NCI-H2196 (cell line): Measurements from ENCODE around the gene ACTN1.
A peak's percentile ranks its signal among the peaks of the same experiment; 100 is the strongest.

ENCODE experiments used
- DNase-seq: peaks from one replicate; lab custom pipeline; 2025; ENCODE audit not compliant: unreplicated experiment; lab: John Stamatoyannopoulos, UW

The ACTN1 gene

DNA sequence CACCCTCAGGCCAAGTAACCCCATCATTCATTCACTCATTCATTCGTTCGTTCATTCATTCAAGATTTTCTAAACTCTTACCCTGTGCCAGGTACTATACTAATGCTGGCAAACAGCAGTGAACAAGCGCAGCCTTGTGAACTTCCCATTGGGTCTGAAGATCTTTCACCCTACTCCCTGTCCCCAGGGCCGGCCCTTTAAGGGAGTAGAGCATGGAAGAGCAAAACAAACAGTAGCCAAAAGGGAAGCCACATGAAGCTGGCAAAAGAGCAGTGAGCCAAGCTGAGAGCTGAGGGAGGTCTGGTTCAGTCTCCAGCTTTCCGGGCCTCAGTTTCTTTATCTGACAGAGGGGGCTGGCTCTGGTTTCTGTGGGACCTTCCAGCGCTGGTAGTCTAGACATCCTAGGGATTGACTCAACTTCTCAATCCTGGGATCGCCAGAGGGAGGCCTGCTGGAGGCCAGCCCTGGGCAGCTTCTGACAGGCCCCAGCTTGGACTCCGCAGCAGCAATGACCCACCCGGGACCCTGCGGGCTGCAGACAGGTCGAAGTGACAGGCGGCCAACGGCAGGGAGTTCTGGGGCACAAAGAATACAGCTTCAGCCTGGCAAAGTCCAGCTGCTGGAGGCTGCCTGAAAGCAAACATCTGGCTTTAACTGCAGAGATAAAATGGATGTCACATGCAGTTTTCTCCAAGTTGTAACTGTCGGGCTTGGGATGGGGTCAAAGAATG is 27.1 kb downstream of the ACTN1 start:
- DNase-seq, result no peak

GRCh38 chr14:68951035-68951797 is 27.9 kb downstream of the ACTN1 start:
- no peak for DNase-seq

GRCh38 chr14:68950111-68950510 is 29.0 kb downstream of the ACTN1 start:
- no peak for DNase-seq

- no peak for DNase-seq
These were observed 29.5 kb downstream of the ACTN1 start for GRCh38 chr14:68949601-68949965.

- DNase-seq, result no peak
These were observed 30.2 kb downstream of the ACTN1 start for GRCh38 chr14:68948686-68949600.

GRCh38 chr14:68947802-68948201 is 31.3 kb downstream of the ACTN1 start:
- DNase-seq, result no peak

DNA sequence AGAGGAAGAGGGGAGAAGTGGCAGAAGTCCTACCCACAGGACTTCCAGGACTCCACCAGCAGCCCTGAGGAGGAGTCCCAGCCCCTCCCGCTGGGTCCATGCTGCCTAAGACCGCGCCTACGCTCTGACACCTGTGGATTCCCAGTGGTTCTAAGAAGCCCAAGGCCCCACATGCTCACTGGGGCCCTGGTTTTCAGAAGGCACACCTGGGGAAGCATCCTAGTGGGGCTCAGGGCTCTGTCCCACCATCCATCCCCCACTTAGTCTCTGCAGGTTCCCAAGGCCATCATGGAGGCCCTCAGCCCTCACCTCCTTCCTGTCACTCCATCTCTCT is 32.6 kb downstream of the ACTN1 start:
- no peak for DNase-seq

DNA sequence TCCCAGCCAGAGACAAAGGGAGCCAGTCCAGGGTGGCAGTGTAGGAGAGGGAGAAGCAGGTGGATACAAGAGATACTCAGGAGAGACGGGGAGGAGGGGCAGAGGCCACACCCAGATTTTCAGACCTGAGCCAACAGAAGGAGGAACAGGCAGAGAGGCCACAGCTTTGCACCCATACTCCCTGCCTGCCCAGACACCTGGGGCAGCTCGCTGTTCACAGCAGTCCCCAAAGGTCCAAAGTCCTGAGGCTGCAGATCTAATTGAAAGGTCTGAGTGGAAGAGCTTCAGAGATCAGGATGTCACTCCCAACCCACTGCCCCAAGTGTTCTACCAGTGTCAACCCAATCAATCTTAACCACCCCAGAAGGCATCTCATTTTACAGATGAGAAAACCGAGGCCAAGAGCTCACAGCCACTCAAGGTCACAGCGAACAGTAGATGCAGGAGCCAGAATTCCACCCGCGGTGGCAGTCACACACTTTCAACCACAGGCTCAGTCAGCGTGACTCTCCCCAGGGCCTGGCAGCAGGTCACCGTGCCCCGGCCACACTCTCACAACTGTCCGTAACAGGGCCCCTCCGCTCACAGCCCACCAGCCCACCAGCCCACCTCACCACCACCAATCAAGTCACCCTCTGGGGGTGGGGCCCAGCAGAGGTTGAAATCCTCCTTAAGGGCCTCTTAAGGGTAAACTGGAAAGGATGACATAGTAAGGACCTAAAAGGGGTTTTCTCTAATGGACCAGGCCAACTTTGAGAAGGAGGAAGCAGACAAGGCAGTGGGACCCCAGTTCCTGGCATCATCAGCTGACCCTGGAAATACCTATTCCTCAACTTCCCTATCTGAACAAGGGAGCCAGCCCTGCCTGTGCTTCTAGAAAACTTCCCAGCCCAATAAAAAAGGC is 33.3 kb downstream of the ACTN1 start:
- DNase-seq, result no peak

DNA sequence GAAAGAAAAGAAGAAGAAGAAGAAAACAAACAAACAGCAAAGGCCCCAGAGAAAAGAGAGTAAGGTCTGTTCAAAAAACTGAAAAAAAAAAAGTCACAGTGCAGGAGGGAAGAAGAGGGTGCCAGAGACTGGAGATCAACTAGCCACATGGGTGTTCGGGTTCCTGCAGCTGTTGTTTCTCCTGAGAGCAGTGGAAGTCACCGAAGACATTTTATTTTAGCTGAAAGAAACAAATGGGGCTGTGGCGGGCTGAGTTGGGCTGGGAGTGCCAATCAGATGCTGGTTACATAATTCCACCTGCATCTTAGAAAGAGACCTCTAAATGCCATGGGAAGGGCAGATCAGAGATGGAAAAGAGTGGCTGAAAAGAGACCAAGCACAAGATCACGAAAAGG is 33.9 kb downstream of the ACTN1 start:
- DNase-seq, result no peak

GRCh38 chr14:68944162-68944561 is 34.9 kb downstream of the ACTN1 start:
- no peak for DNase-seq

DNA sequence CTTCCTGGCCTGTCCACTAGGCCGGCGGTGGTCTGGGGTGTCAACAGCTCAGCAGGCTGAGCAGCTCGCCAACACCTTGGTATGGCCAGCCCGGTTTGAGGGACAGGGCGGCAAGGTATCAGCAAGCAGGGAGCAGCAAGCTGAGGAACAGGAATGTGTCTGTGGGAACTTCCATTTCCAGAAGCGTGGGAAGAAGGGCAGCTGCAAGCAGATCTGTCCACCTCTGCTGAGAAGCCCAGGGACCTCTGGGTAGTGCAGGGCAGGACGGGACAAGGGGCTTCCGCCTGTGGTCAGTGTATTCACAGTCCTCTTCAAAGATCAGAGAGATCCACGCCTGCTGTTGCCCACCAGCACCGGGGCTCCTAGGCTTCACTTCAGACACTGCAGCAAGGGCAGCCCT is 36.0 kb downstream of the ACTN1 start:
- DNase-seq, result no peak

GRCh38 chr14:68942296-68943035 is 36.6 kb downstream of the ACTN1 start:
- no peak for DNase-seq

DNA sequence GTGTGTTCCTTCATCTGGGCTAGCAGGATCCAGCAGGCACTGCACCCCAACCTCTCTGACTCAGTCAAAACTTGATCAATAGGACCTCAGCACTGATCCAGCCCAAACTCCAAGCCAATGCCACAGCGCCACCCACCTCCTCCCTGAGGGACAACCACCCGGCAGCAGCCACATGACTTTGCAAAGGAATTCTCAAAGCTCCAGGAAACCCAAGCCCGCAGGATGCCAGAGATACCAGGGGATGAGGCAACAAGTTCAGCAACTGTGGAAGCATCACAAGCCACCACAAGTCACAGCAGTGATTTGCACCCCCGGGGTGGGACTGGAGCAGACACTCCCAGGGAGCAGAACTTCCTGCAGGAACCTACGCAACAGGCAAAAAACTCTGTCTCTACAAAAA is 37.3 kb downstream of the ACTN1 start:
- DNase-seq, result no peak

- no peak for DNase-seq
These were observed 38.4 kb downstream of the ACTN1 start for GRCh38 chr14:68940614-68941185.

GRCh38 chr14:68939893-68940613 is 39.0 kb downstream of the ACTN1 start:
- peak; percentile 35 for DNase-seq

DNA sequence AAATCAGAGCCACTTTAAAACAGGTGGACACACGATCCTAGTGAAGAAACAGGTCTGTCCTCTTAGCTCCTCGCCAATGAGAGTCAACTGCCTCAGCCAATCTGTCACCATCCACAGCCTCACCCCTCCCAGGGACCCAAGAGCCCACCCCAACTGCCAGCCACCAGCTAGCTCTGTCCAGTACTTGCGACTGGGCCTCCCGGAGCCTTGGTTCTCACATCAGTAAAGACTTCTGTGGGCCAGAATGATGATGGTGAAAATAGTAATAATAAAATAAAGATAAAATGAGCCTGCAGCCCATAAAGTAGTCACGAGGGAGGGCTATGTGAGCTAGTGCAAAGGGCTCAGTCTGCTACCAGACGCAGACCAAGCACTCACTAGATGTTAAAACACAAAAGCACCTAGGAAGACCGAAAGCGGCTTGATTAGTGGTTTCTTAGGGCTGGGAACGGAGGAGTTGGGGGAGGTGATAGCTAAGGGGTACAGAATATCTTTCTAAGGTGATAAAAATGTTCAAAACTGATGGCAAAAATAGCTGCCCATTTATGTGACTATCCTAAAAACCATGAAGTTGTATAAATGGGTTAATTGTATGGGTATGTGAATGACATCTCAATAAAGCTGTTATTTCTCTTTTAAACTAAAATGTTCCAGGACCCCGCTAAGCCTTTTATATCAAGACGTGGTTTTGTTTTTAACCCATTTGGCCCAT is 39.8 kb downstream of the ACTN1 start:
- no peak for DNase-seq

DNA sequence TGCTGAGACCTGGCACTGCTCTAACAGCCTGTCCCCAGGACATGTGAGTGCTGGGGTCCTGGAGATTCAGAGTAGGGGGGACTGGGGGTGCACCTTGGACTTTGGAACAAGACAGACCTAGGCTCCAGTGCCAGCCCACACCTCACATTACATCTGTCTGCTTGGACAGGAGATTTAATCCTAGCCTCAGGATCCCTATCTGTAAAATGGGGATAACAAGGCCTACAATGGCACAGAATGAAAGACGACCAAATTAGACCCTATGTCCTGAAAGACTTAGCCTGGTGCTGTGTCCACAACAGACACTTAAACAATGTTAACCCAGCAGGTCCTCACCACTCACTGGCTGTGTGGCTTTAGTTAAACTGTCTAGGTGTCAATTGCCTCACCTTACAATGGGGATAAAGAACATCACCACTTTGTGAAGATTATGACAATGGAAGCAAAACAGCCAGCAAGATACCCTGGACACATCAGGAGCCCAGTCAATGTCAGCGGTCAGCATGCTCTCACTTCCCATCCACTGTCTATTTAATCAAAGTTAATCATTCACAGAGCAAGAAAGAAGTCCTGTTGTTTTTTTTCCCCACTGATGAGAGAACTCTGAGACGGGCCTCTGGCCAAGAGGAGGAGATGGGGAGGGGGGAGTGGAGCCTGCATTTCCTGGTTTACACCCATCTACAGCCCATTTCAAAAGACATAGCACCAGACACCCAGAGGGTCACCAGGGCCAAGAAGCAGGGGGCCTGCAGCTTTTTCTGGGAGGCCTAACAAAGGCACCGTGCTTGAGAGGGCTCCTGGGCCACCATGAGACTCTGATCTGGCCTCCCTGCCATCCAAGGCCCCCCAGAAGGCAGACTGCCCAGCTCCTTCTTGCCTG is 40.6 kb downstream of the ACTN1 start:
- DNase-seq, result no peak
